Lung (tissue), 12 donors: ENCODE data around the gene STK11. TPM values are rescaled to one million over a fixed set of nuclear protein-coding genes. Genes with fewer than 3 reads are reported as not detected.

ENCODE experiments used
- ATAC-seq: fragments of 200-7000 bp; cut with Tn5 transposase; one replicate; pipeline ENCODE4 v1.9.1; 2020; ENCODE audit warnings: moderate number of reproducible peaks; ENCODE audit not compliant: insufficient read depth, low FRiP score
- DNase-seq, 3 donors: peaks; one replicate each; pipeline ENCODE4 v3.0.0-alpha.2; 2013 to 2017
- H3K27ac ChIP-seq, 2 donors: one replicate each; pipeline ENCODE4 v1.5.1; 2013; ENCODE audit warnings: mild to moderate bottlenecking in 2 of 2, moderate library complexity in 2 of 2, control low read depth in 1 of 2, inconsistent platforms in 1 of 2, low read depth in 1 of 2, low read length in 1 of 2
- H3K27me3 ChIP-seq, 3 donors: one replicate each; pipeline ENCODE4 v1.5.1; 2013; ENCODE audit warnings: low read length in 2 of 3; ENCODE audit not compliant: control insufficient read depth in 3 of 3, insufficient read depth in 3 of 3
- H3K36me3 ChIP-seq, 4 donors: one replicate each; pipeline ENCODE4 v1.5.1; 2013; ENCODE audit warnings: low read length in 4 of 4, mild to moderate bottlenecking in 1 of 4, moderate library complexity in 1 of 4; ENCODE audit not compliant: control insufficient read depth in 4 of 4, insufficient read depth in 4 of 4
- H3K4me1 ChIP-seq, 5 donors: one replicate each; pipeline ENCODE4 v1.5.1; 2013; ENCODE audit warnings: low read length in 5 of 5, mild to moderate bottlenecking in 2 of 5, moderate library complexity in 1 of 5; ENCODE audit not compliant: control insufficient read depth in 5 of 5, insufficient read depth in 5 of 5
- H3K4me3 ChIP-seq: one replicate; pipeline ENCODE4 v1.5.1; 2013; ENCODE audit warnings: mild to moderate bottlenecking, control low read depth, moderate library complexity
- H3K9ac ChIP-seq, 2 donors: one replicate each; pipeline ENCODE4 v1.5.1; 2013; ENCODE audit warnings: low read length in 2 of 2, control low read depth in 1 of 2; ENCODE audit not compliant: insufficient read depth in 1 of 2
- H3K9me3 ChIP-seq, 4 donors: one replicate each; pipeline ENCODE4 v1.5.1; 2013; ENCODE audit warnings: low read length in 3 of 4, mild to moderate bottlenecking in 1 of 4, moderate library complexity in 1 of 4; ENCODE audit not compliant: control insufficient read depth in 4 of 4, insufficient read depth in 3 of 4
- WGBS, 2 donors: extraction: QIAGEN DNeasy Blood & Tissue Kit; methylation state at CpG; one replicate each; pipeline ENCODE4 v1.1.7; 2013; 5-methylcytosine and 5-hydroxymethylcytosine counted together
- polyA plus RNA-seq, 2 donors: library from polyadenylated mRNA; stranded (reverse); fragments of 200-250 nt; gene quantifications; one replicate each; pipeline ENCODE4 v1.2.1, GENCODE V29; 2013
- total RNA-seq, 2 donors: library from RNA; depleted of rRNA in 1 of 2; stranded (reverse); fragments of >200 nt in 1 of 2; gene quantifications; one replicate each; pipeline ENCODE4 v1.2.1, GENCODE V29; 2014 to 2021
- TF ChIP-seq, protein P1 (sequence below): IDR thresholded peaks from 2 replicates; pipeline ENCODE4 v1.5.1; 2012; ENCODE audit warnings: mild to moderate bottlenecking; ENCODE audit errors: control extremely low read depth, extremely low read depth
- donor health status: control.
- donor health status: control.
- donor health status: Bipolar disorder and iron deficiency.
- donor health status: healthy.
- donor health status: DM: yes; HTN: yes; CAD: no.

The STK11 gene
- total and polyA plus RNA-seq, 4 donors: 43.1 to 59.8 (median 54.6) TPM

DNA sequence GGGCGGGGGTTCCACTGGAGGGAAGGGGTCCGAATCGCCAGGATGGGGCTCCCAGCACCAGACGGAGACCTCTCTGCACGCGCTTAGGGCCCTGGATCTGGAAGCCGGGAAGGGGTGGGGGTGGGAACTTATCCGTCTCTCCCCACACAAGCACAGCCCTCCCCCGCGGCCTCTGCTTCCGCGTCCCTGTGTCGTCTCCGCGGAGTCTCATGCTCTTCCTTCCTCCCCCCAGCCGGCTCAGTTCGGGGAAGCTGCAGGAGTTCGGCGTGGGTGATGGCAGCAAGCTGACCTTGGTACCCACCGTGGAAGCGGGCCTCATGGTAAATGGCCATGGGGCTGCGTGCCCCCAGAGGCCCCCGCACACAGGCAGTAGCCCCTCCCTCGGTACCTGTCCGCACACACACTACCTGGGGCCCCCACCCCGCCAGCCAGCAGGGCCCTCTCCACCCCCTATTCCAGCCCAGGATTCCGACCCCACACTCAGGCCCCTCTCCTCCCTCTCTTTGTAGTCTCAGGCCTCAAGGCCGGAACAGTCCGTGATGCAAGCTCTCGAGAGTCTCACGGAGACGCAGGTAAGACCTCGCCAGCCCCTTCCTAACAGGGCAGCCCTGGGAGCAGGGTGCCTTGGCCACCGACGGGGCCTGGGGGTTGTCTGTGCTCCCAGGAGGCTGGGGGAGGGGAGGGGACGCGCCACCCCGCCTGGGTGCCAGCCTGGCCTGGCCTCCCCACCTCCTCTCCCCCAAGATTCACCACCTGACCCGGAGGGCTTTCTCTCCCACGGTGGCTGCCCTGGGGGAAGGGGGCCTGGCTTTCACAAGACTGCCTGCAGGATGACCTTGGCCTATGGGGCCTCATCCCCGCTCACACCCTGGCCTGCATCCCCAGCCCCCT, 46.0 kb downstream of the STK11 start:
- Histone ChIP-seq H3K9me3 (no peaks in the 10 kb centered on the region), H3K27me3 (no peaks in the 10 kb centered on the region), H3K9ac (peak overlapping the region; percentile 46 to 49), H3K4me3 (peak overlapping the region; percentile 94), H3K4me1 (peaks cover 2 to 27% (median 7%) of the 10 kb centered on the region in 5 donors), H3K36me3 (peaks cover 12 to 51% (median 29%) of the 10 kb centered on the region in 4 donors), H3K27ac (peak overlapping the region; percentile 97 to 98)
- ATAC-seq: no peak
- TF ChIP-seq, protein P1, sequence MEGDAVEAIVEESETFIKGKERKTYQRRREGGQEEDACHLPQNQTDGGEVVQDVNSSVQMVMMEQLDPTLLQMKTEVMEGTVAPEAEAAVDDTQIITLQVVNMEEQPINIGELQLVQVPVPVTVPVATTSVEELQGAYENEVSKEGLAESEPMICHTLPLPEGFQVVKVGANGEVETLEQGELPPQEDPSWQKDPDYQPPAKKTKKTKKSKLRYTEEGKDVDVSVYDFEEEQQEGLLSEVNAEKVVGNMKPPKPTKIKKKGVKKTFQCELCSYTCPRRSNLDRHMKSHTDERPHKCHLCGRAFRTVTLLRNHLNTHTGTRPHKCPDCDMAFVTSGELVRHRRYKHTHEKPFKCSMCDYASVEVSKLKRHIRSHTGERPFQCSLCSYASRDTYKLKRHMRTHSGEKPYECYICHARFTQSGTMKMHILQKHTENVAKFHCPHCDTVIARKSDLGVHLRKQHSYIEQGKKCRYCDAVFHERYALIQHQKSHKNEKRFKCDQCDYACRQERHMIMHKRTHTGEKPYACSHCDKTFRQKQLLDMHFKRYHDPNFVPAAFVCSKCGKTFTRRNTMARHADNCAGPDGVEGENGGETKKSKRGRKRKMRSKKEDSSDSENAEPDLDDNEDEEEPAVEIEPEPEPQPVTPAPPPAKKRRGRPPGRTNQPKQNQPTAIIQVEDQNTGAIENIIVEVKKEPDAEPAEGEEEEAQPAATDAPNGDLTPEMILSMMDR: no peak
- DNase-seq: peak; percentile 67 to 76 (median 70)
- 1% methylated on average over 37 to 41 of the region's 41 CpGs for WGBS, 2 donors

DNA sequence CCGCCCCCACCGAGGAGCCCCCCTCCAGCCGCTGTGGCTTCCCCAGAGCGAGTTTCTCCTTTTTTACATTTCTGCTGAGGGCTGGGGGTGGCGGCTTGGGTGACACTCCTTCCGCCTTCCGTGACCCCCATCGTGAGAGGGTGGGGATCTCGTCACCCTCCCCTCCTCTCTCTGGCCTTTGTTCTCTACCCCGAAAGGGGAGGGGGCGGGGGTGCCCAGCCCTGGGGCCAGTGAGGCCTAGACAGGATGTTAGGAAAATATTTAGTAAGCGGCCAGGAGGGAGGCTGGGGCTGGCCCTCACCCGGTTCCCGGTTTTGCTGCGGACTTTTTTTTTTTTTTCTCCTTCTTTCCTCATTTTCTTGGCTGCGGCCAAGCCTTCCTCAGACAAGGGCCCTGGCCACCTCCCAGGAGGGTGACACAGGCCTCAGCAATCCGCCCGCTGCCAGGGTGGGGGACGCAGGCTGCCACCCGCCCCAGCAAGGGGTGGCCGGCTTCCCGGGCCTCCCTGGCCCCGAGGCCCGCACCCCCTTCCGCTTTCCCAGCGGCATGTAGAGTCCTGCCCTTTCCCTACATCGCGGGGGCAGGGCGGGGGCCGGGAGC, 46.7 kb downstream of the STK11 start:
- no peaks in the 10 kb centered on the region for H3K9me3 ChIP-seq
- H3K4me3 ChIP-seq: peak overlapping the region; percentile 22
- 1% methylated on average over 27 to 30 of the region's 30 CpGs for WGBS, 2 donors
- no peak overlapping the region for H3K9ac ChIP-seq
- peak; percentile 91 to 96 (median 95) for DNase-seq
- ATAC-seq: peak; percentile 25
- H3K4me1 ChIP-seq: peaks cover 2 to 30% (median 7%) of the 10 kb centered on the region in 5 donors
- H3K27me3 ChIP-seq: no peaks in the 10 kb centered on the region
- H3K36me3 ChIP-seq: peaks cover 14 to 57% (median 33%) of the 10 kb centered on the region in 4 donors
- H3K27ac ChIP-seq: peak overlapping the region; percentile 97 to 98
- TF ChIP-seq, protein P1: no peak

DNA sequence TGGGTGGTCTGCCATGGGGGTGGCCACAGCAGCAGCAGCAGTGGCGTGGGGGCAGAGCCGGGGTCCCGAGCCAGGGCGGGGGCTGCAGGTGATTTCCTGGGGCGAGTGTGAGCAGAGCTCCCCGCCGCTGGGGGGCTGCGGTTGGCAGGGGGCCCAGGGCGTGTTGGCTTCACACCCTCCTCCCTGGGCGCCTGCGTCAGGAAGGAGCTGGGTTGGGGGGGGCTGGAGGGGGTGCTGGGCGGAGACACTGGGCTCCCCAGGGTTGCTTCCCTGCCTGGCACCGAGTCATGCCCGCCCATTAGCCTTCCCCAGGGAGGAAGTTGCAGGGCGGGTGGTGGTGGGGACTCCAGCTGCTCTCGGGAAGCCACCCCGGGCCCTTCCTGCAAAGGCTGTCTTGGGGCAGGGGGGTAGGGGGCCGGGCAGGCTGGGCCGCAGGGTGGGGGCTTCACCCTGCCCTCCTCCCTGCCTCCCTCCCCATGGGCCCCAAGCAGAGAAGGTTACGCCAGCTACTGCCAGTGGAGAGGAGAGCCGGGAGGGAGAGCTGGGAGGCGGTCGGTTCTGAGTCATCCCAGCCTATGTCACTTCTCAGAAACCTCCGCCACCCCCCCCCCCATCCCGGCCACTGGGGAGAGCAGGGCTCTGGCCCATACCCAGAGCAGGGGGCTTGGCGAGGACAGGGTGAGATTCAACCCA, 47.4 kb downstream of the STK11 start:
- Histone ChIP-seq H3K27ac (peak overlapping the region; percentile 97 to 98), H3K9ac (no peak overlapping the region), H3K27me3 (no peaks in the 10 kb centered on the region), H3K36me3 (peaks cover 14 to 62% (median 33%) of the 10 kb centered on the region in 4 donors), H3K4me3 (peak overlapping the region; percentile 33), H3K9me3 (no peaks in the 10 kb centered on the region), H3K4me1 (peaks cover 2 to 27% (median 12%) of the 10 kb centered on the region in 5 donors)
- TF ChIP-seq, protein P1: no peak
- peak; percentile 84 to 88 (median 87) for DNase-seq
- WGBS, 2 donors: 0 to 1% methylated on average over 13 to 26 of the region's 26 CpGs
- ATAC-seq: peak; percentile 38
